Left lung (tissue), 10 donors: Measurements from ENCODE around the gene ARNT2. TPM values are rescaled to one million over a fixed set of nuclear protein-coding genes. Genes with fewer than 3 reads are reported as not detected.

ENCODE experiments used
- ATAC-seq: fragments of 200-7000 bp; cut with Tn5 transposase; one replicate; pipeline ENCODE4 v1.9.1; 2020; ENCODE audit warnings: moderate library complexity
- DNase-seq, 4 donors: peaks; one replicate each; pipeline ENCODE4 v3.0.0-alpha.2; 2013 to 2020
- H3K27ac ChIP-seq, 2 donors: fragments of 200-600 bp; sonication (generic) in 1 of 2; one replicate each; pipeline versions ENCODE4 v1.5.0 to v1.8.0; 2020 to 2021
- H3K27me3 ChIP-seq, 2 donors: fragments of 200-600 bp; sonication (generic) in 1 of 2; one replicate each; pipeline versions ENCODE4 v1.5.0 to v1.8.0; 2020 to 2021
- H3K36me3 ChIP-seq, 2 donors: fragments of 200-600 bp; sonication (generic) in 1 of 2; one replicate each; pipeline versions ENCODE4 v1.5.0 to v1.8.0; 2020 to 2021
- H3K4me1 ChIP-seq, 2 donors: fragments of 200-600 bp; one replicate each; pipeline ENCODE4 v1.8.0; 2021
- H3K4me3 ChIP-seq, 2 donors: fragments of 200-600 bp; sonication (generic) in 1 of 2; one replicate each; pipeline versions ENCODE4 v1.5.0 to v1.8.0; 2020 to 2021; ENCODE audit warnings: mild to moderate bottlenecking in 1 of 2
- H3K9me3 ChIP-seq, 2 donors: fragments of 200-600 bp; sonication (generic) in 1 of 2; one replicate each; pipeline versions ENCODE4 v1.5.0 to v1.8.0; 2020 to 2021
- CTCF ChIP-seq, 2 donors: fragments of 200-600 bp; sonication (generic) in 1 of 2; IDR thresholded peaks; one replicate each; pipeline versions ENCODE4 v1.5.0 to v1.8.0; 2021; ENCODE audit warnings: antibody characterized with exemption in 2 of 2
- intact Hi-C, 2 donors: fragments of 100-400 bp; cut with DNase I; formaldehyde crosslinking; loops; one replicate each; pipeline versions ENCODE4 v1.11.2 to v1.14.2; 2022
- polyA plus RNA-seq, 6 donors: library from polyadenylated mRNA; unstranded; fragments of 120-200 nt; gene quantifications; one replicate each; pipeline ENCODE4 v1.2.1, GENCODE V29; 2013; ENCODE audit not compliant: insufficient read length in 6 of 6
- total RNA-seq, 2 donors: library from RNA; stranded (reverse); fragmentation: NEBNext Ultra II Directional; extraction: Animal tissue kit (Norgen Biotek cat#: 25700); gene quantifications; one replicate each; pipeline ENCODE4 v1.2.1, GENCODE V29; 2021
- donor health status: DM: no; HTN: yes; CAD: no.
- donor health status: DM: no; HTN: no; CAD: no.

The ARNT2 gene
- total and polyA plus RNA-seq, 8 donors = 9.7 to 50.8 (median 33.7) TPM

- Histone ChIP-seq H3K9me3 (no peaks in the 10 kb centered on the region), H3K4me1 (no peaks in the 10 kb centered on the region), H3K27me3 (no peaks in the 10 kb centered on the region), H3K27ac (no peak overlapping the region), H3K36me3 (no peaks in the 10 kb centered on the region), H3K4me3 (no peak overlapping the region)
- intact Hi-C loops = no loop called here
- TF ChIP-seq CTCF (IDR thresholded peaks at IDR 0.05) = no peak
- DNase-seq = no peak
- peak; percentile 54 for ATAC-seq
Observed at GRCh38 chr15:80584561-80584964, 180.4 kb downstream of the ARNT2 start.

- intact Hi-C loops = no loop called here
- no peaks in the 10 kb centered on the region for H3K27me3 ChIP-seq
- no peak overlapping the region for H3K4me3 ChIP-seq
- no peaks in the 10 kb centered on the region for H3K9me3 ChIP-seq
- TF ChIP-seq CTCF (IDR thresholded peaks at IDR 0.05) = no peak
- no peaks in the 10 kb centered on the region for H3K36me3 ChIP-seq
- H3K4me1 ChIP-seq = no peaks in the 10 kb centered on the region
- ATAC-seq (no peak), DNase-seq (no peak)
- H3K27ac ChIP-seq = no peak overlapping the region
Observed at GRCh38 chr15:80584973-80585525, 180.9 kb downstream of the ARNT2 start.

- H3K36me3 ChIP-seq = no peaks in the 10 kb centered on the region
- TF ChIP-seq CTCF (IDR thresholded peaks at IDR 0.05) = no peak
- intact Hi-C loops = no loop called here
- H3K27me3 ChIP-seq = no peaks in the 10 kb centered on the region
- H3K4me1 ChIP-seq = no peaks in the 10 kb centered on the region
- DNase-seq = no peak
- H3K4me3 ChIP-seq = no peak overlapping the region
- no peak for ATAC-seq
- H3K9me3 ChIP-seq = no peaks in the 10 kb centered on the region
- no peak overlapping the region for H3K27ac ChIP-seq
Observed at GRCh38 chr15:80585544-80586018, 181.4 kb downstream of the ARNT2 start.

GRCh38 chr15:80586161-80586560 lies 182.0 kb downstream of the ARNT2 start:
- Histone ChIP-seq H3K4me3 (no peak overlapping the region), H3K4me1 (no peaks in the 10 kb centered on the region), H3K27ac (no peak overlapping the region), H3K27me3 (no peaks in the 10 kb centered on the region), H3K9me3 (no peaks in the 10 kb centered on the region), H3K36me3 (no peaks in the 10 kb centered on the region)
- intact Hi-C loops = no loop called here
- no peak for ATAC-seq
- TF ChIP-seq CTCF (IDR thresholded peaks at IDR 0.05) = no peak
- DNase-seq = no peak

- Histone ChIP-seq H3K36me3 (no peaks in the 10 kb centered on the region), H3K9me3 (no peaks in the 10 kb centered on the region), H3K27me3 (no peaks in the 10 kb centered on the region), H3K4me3 (no peak overlapping the region), H3K4me1 (no peaks in the 10 kb centered on the region), H3K27ac (no peak overlapping the region)
- ATAC-seq (no peak), DNase-seq (no peak)
- intact Hi-C loops = no loop called here
- TF ChIP-seq CTCF (IDR thresholded peaks at IDR 0.05) = no peak
Observed at GRCh38 chr15:80587007-80587406, 182.8 kb downstream of the ARNT2 start.
